ENCODE results near the gene PRKRIP1.

The PRKRIP1 gene

GRCh38 chr7:102410123-102410522 lies 14.0 kb downstream of the PRKRIP1 start:
- Histone ChIP-seq H3K27me3 (ENCODE audit: insufficient read depth, low read length) (no peaks in the 10 kb centered on the region), H3K4me1 (ENCODE audit: insufficient read depth, low read length) (no peaks in the 10 kb centered on the region), H3K4me3 (ENCODE audit: low read length) (no peak overlapping the region), H3K36me3 (ENCODE audit: insufficient read depth, low read length) (peaks cover 92% of the 10 kb centered on the region), H2AFZ (ENCODE audit: low read depth, low read length) (no peak overlapping the region), H3K9me3 (ENCODE audit: low read length) (peaks cover 24% of the 10 kb centered on the region)

- no peak overlapping the region for H2AFZ ChIP-seq (ENCODE audit: low read depth, low read length)
- no peaks in the 10 kb centered on the region for H3K4me1 ChIP-seq (ENCODE audit: insufficient read depth, low read length)
- peaks cover 91% of the 10 kb centered on the region for H3K36me3 ChIP-seq (ENCODE audit: insufficient read depth, low read length)
- H3K4me3 ChIP-seq (ENCODE audit: low read length) = no peak overlapping the region
- no peaks in the 10 kb centered on the region for H3K27me3 ChIP-seq (ENCODE audit: insufficient read depth, low read length)
- peaks cover 24% of the 10 kb centered on the region for H3K9me3 ChIP-seq (ENCODE audit: low read length)
Observed at GRCh38 chr7:102410918-102411317, 14.8 kb downstream of the PRKRIP1 start.

GRCh38 chr7:102412548-102412947 lies 16.4 kb downstream of the PRKRIP1 start:
- no peak overlapping the region for H2AFZ ChIP-seq (ENCODE audit: low read depth, low read length)
- no peaks in the 10 kb centered on the region for H3K4me1 ChIP-seq (ENCODE audit: insufficient read depth, low read length)
- no peaks in the 10 kb centered on the region for H3K27me3 ChIP-seq (ENCODE audit: insufficient read depth, low read length)
- H3K4me3 ChIP-seq (ENCODE audit: low read length) = no peak overlapping the region
- H3K36me3 ChIP-seq (ENCODE audit: insufficient read depth, low read length) = peaks cover 87% of the 10 kb centered on the region
- peaks cover 22% of the 10 kb centered on the region for H3K9me3 ChIP-seq (ENCODE audit: low read length)

- Histone ChIP-seq H3K27me3 (ENCODE audit: insufficient read depth, low read length) (no peaks in the 10 kb centered on the region), H3K4me1 (ENCODE audit: insufficient read depth, low read length) (no peaks in the 10 kb centered on the region), H2AFZ (ENCODE audit: low read depth, low read length) (no peak overlapping the region), H3K4me3 (ENCODE audit: low read length) (no peak overlapping the region), H3K9me3 (ENCODE audit: low read length) (peaks cover 17% of the 10 kb centered on the region), H3K36me3 (ENCODE audit: insufficient read depth, low read length) (peaks cover 85% of the 10 kb centered on the region)
Observed at GRCh38 chr7:102413091-102413490, 16.9 kb downstream of the PRKRIP1 start.

- H2AFZ ChIP-seq (ENCODE audit: low read depth, low read length) = no peak overlapping the region
- H3K9me3 ChIP-seq (ENCODE audit: low read length) = peaks cover 11% of the 10 kb centered on the region
- no peak overlapping the region for H3K4me3 ChIP-seq (ENCODE audit: low read length)
- no peaks in the 10 kb centered on the region for H3K4me1 ChIP-seq (ENCODE audit: insufficient read depth, low read length)
- H3K36me3 ChIP-seq (ENCODE audit: insufficient read depth, low read length) = peaks cover 85% of the 10 kb centered on the region
- no peaks in the 10 kb centered on the region for H3K27me3 ChIP-seq (ENCODE audit: insufficient read depth, low read length)
Observed at GRCh38 chr7:102413611-102414010, 17.4 kb downstream of the PRKRIP1 start.

- Histone ChIP-seq H3K36me3 (ENCODE audit: insufficient read depth, low read length) (peaks cover 86% of the 10 kb centered on the region), H3K4me1 (ENCODE audit: insufficient read depth, low read length) (no peaks in the 10 kb centered on the region), H2AFZ (ENCODE audit: low read depth, low read length) (no peak overlapping the region), H3K9me3 (ENCODE audit: low read length) (no peaks in the 10 kb centered on the region), H3K4me3 (ENCODE audit: low read length) (no peak overlapping the region), H3K27me3 (ENCODE audit: insufficient read depth, low read length) (no peaks in the 10 kb centered on the region)
Observed at GRCh38 chr7:102415685-102416225, 19.6 kb downstream of the PRKRIP1 start.

GRCh38 chr7:102416406-102416805 lies 20.2 kb downstream of the PRKRIP1 start:
- H2AFZ ChIP-seq (ENCODE audit: low read depth, low read length) = no peak overlapping the region
- H3K4me1 ChIP-seq (ENCODE audit: insufficient read depth, low read length) = no peaks in the 10 kb centered on the region
- H3K36me3 ChIP-seq (ENCODE audit: insufficient read depth, low read length) = peaks cover 85% of the 10 kb centered on the region
- no peaks in the 10 kb centered on the region for H3K9me3 ChIP-seq (ENCODE audit: low read length)
- H3K27me3 ChIP-seq (ENCODE audit: insufficient read depth, low read length) = no peaks in the 10 kb centered on the region
- H3K4me3 ChIP-seq (ENCODE audit: low read length) = no peak overlapping the region

GRCh38 chr7:102417105-102417504 lies 20.9 kb downstream of the PRKRIP1 start:
- H3K27me3 ChIP-seq (ENCODE audit: insufficient read depth, low read length) = no peaks in the 10 kb centered on the region
- no peak overlapping the region for H3K4me3 ChIP-seq (ENCODE audit: low read length)
- H2AFZ ChIP-seq (ENCODE audit: low read depth, low read length) = no peak overlapping the region
- peaks cover 81% of the 10 kb centered on the region for H3K36me3 ChIP-seq (ENCODE audit: insufficient read depth, low read length)
- no peaks in the 10 kb centered on the region for H3K9me3 ChIP-seq (ENCODE audit: low read length)
- no peaks in the 10 kb centered on the region for H3K4me1 ChIP-seq (ENCODE audit: insufficient read depth, low read length)

GRCh38 chr7:102418592-102418991 lies 22.4 kb downstream of the PRKRIP1 start:
- Histone ChIP-seq H3K4me3 (ENCODE audit: low read length) (no peak overlapping the region), H3K27me3 (ENCODE audit: insufficient read depth, low read length) (no peaks in the 10 kb centered on the region), H3K9me3 (ENCODE audit: low read length) (no peaks in the 10 kb centered on the region), H3K36me3 (ENCODE audit: insufficient read depth, low read length) (peaks cover 70% of the 10 kb centered on the region), H2AFZ (ENCODE audit: low read depth, low read length) (no peak overlapping the region), H3K4me1 (ENCODE audit: insufficient read depth, low read length) (no peaks in the 10 kb centered on the region)

- peaks cover 72% of the 10 kb centered on the region for H3K36me3 ChIP-seq (ENCODE audit: insufficient read depth, low read length)
Observed at GRCh38 chr7:102421706-102422240, 25.6 kb downstream of the PRKRIP1 start.

GRCh38 chr7:102424129-102424551 lies 28.0 kb downstream of the PRKRIP1 start:
- Histone ChIP-seq H3K36me3 (ENCODE audit: insufficient read depth, low read length) (peaks cover 59% of the 10 kb centered on the region), H3K4me1 (ENCODE audit: insufficient read depth, low read length) (no peaks in the 10 kb centered on the region), H3K9me3 (ENCODE audit: low read length) (no peaks in the 10 kb centered on the region), H3K27me3 (ENCODE audit: insufficient read depth, low read length) (no peaks in the 10 kb centered on the region), H3K4me3 (ENCODE audit: low read length) (no peak overlapping the region), H2AFZ (ENCODE audit: low read depth, low read length) (no peak overlapping the region)

More at GRCh38 chr7:102421706-102422240, 25.6 kb downstream of the PRKRIP1 start:
- H2AFZ ChIP-seq (ENCODE audit: low read depth, low read length) = no peak overlapping the region
- no peak overlapping the region for H3K4me3 ChIP-seq (ENCODE audit: low read length)
- no peaks in the 10 kb centered on the region for H3K9me3 ChIP-seq (ENCODE audit: low read length)
- H3K4me1 ChIP-seq (ENCODE audit: insufficient read depth, low read length) = no peaks in the 10 kb centered on the region
- no peaks in the 10 kb centered on the region for H3K27me3 ChIP-seq (ENCODE audit: insufficient read depth, low read length)

- Histone ChIP-seq H3K4me1 (ENCODE audit: insufficient read depth, low read length) (no peaks in the 10 kb centered on the region), H3K4me3 (ENCODE audit: low read length) (no peak overlapping the region), H3K9me3 (ENCODE audit: low read length) (no peaks in the 10 kb centered on the region), H2AFZ (ENCODE audit: low read depth, low read length) (no peak overlapping the region), H3K36me3 (ENCODE audit: insufficient read depth, low read length) (peaks cover 55% of the 10 kb centered on the region), H3K27me3 (ENCODE audit: insufficient read depth, low read length) (no peaks in the 10 kb centered on the region)
Observed at GRCh38 chr7:102424787-102425218, 28.6 kb downstream of the PRKRIP1 start.

GRCh38 chr7:102425639-102426267 lies 29.6 kb downstream of the PRKRIP1 start:
- H2AFZ ChIP-seq (ENCODE audit: low read depth, low read length) = no peak overlapping the region
- no peaks in the 10 kb centered on the region for H3K27me3 ChIP-seq (ENCODE audit: insufficient read depth, low read length)
- no peak overlapping the region for H3K4me3 ChIP-seq (ENCODE audit: low read length)
- H3K4me1 ChIP-seq (ENCODE audit: insufficient read depth, low read length) = no peaks in the 10 kb centered on the region
- H3K9me3 ChIP-seq (ENCODE audit: low read length) = no peaks in the 10 kb centered on the region
- peaks cover 46% of the 10 kb centered on the region for H3K36me3 ChIP-seq (ENCODE audit: insufficient read depth, low read length)

All from neuron (in vitro differentiated cells).